Colonic mucosa (tissue), 4 donors: ENCODE measurements around the gene SPEG. TPM values are rescaled to one million over a fixed set of nuclear protein-coding genes. Genes with fewer than 3 reads are reported as not detected.

Experiments
- DNase-seq: peaks from one replicate; pipeline ENCODE4 v3.0.0-alpha.2; 2020
- H3K27ac ChIP-seq: fragments of 200-600 bp; one replicate; pipeline ENCODE4 v1.8.0; 2021
- H3K27me3 ChIP-seq: fragments of 200-600 bp; one replicate; pipeline ENCODE4 v1.8.0; 2021
- H3K36me3 ChIP-seq: fragments of 200-600 bp; one replicate; pipeline ENCODE4 v1.8.0; 2021
- H3K4me1 ChIP-seq: fragments of 200-600 bp; one replicate; pipeline ENCODE4 v1.8.0; 2021; ENCODE audit warnings: mild to moderate bottlenecking
- H3K4me3 ChIP-seq: fragments of 200-600 bp; one replicate; pipeline ENCODE4 v1.8.0; 2021
- H3K9ac ChIP-seq, 2 donors: one replicate each; pipeline ENCODE4 v1.7.0; 2013; ENCODE audit warnings: control low read depth in 2 of 2, low read depth in 2 of 2, low read length in 2 of 2
- H3K9me3 ChIP-seq: fragments of 200-600 bp; one replicate; pipeline ENCODE4 v1.8.0; 2021
- intact Hi-C: fragments of 100-400 bp; cut with DNase I; formaldehyde crosslinking; loops from one replicate; pipeline ENCODE4 v1.14.1; 2022
- total RNA-seq, 2 donors: library from RNA; stranded (reverse); fragmentation: NEBNext Ultra II Directional in 1 of 2; extraction: Animal tissue kit (Norgen Biotek cat#: 25700) in 1 of 2; gene quantifications; one replicate each; pipeline ENCODE4 v1.2.1, GENCODE V29; 2021
- TF ChIP-seq, protein P1 (sequence below): fragments of 200-600 bp; IDR thresholded peaks from one replicate; pipeline ENCODE4 v1.8.0; 2022; ENCODE audit warnings: antibody characterized with exemption, mild to moderate bottlenecking
- donor health status: healthy.
- donor health status: DM: no; HTN: no; CAD: no.
- donor health status: DM: no; HTN: no; CAD: no.

Gene SPEG
- total RNA-seq, 2 donors from 2014 or later, result 6.2 to 19.3 TPM

GRCh38 chr2:219440388-219441256 is 6.0 kb downstream of the SPEG start:
- H3K27me3 ChIP-seq, result peaks cover 28% of the 10 kb centered on the region
- intact Hi-C loops, result no loop called here
- H3K36me3 ChIP-seq, result no peaks in the 10 kb centered on the region
- no peaks in the 10 kb centered on the region for H3K4me1 ChIP-seq
- no peak overlapping the region for H3K9ac ChIP-seq
- no peak overlapping the region for H3K4me3 ChIP-seq
- peak overlapping the region; percentile 44 for H3K27ac ChIP-seq
- TF ChIP-seq, protein P1, sequence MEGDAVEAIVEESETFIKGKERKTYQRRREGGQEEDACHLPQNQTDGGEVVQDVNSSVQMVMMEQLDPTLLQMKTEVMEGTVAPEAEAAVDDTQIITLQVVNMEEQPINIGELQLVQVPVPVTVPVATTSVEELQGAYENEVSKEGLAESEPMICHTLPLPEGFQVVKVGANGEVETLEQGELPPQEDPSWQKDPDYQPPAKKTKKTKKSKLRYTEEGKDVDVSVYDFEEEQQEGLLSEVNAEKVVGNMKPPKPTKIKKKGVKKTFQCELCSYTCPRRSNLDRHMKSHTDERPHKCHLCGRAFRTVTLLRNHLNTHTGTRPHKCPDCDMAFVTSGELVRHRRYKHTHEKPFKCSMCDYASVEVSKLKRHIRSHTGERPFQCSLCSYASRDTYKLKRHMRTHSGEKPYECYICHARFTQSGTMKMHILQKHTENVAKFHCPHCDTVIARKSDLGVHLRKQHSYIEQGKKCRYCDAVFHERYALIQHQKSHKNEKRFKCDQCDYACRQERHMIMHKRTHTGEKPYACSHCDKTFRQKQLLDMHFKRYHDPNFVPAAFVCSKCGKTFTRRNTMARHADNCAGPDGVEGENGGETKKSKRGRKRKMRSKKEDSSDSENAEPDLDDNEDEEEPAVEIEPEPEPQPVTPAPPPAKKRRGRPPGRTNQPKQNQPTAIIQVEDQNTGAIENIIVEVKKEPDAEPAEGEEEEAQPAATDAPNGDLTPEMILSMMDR, result no peak
- no peak for DNase-seq
- H3K9me3 ChIP-seq, result no peaks in the 10 kb centered on the region

GRCh38 chr2:219441451-219442255 is 7.0 kb downstream of the SPEG start:
- no peak for DNase-seq
- peak overlapping the region; percentile 25 for H3K4me3 ChIP-seq
- TF ChIP-seq, protein P1, result no peak
- H3K9me3 ChIP-seq, result no peaks in the 10 kb centered on the region
- intact Hi-C loops, result no loop called here
- peak overlapping the region; percentile 44 for H3K27ac ChIP-seq
- peak overlapping the region in 1 of 2 donors; percentile 56 for H3K9ac ChIP-seq
- H3K36me3 ChIP-seq, result no peaks in the 10 kb centered on the region
- H3K4me1 ChIP-seq, result no peaks in the 10 kb centered on the region
- peaks cover 25% of the 10 kb centered on the region for H3K27me3 ChIP-seq

DNA sequence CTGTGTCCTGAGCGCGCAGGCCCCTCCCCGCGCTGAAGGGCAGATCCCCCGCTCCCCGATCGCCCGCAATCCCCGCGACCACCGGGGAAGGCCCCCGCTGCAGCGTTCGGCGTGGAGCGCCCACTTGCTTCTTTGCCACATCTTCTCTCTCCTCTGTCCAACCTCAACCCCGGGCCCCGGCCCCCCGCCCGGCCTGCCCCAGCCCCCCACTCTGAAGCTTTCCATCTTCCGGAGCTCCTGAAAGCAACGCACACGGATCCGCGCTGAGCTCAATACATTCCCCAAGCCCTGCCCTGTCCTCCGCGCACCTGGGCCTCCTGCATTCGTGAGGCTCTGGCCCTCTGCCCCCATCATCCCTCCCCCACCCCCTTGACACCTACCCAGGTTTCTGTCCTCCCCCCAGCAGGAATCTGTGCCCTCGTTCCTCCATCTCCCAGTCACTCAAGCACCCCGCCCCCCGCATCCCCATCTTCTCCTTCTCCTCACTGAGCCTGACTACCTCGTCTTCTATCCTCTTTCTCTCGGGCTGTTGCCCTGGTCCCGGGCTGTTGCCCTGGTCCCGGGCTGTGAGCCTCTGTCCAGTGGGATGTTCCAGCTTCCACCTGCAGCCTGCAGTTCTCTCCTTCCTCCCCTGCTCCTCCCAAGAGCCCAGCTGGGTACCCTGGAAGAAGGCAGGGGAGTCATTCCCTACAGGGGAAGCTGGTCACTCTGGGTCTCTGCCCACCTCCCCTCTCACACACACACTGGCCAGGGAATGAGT is 7.8 kb downstream of the SPEG start:
- Histone ChIP-seq H3K4me1 (no peaks in the 10 kb centered on the region), H3K27ac (no peak overlapping the region), H3K4me3 (peak overlapping the region; percentile 25), H3K9ac (no peak overlapping the region), H3K27me3 (peaks cover 27% of the 10 kb centered on the region), H3K9me3 (no peaks in the 10 kb centered on the region), H3K36me3 (no peaks in the 10 kb centered on the region)
- TF ChIP-seq, protein P1, result no peak
- intact Hi-C loops, result no loop called here
- DNase-seq, result no peak

DNA sequence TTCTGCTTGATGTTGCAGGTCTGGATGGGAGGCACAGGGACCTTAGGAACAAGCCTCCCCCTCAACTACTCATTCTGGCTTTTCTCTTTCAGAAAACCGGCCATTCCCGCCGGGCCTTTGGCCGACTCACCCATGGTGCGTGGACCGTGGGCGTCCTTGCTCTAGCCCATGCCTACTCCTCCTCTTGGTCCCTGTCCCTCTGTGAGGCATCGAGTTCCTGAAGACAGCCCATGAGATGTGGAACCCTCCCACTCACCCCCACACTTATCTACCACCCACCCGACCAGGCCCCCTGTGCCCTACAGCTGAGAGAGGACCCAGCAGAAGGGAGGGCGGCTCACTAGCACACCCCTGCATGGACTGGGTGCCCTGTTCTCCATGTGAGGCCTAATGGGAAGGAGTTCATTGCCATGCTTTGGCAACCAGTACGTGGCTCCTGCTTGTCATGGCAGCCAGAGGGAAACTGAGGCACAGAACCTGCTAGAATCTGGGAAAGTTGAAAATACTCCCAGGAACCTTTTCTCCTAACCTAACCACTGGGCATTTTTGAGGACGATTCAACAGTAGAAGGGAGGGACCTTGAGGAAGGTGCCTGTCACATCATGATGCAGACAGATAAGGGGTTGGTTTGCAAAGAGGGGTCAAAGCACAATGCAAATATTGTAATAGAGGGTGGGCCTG is 8.5 kb downstream of the SPEG start:
- Histone ChIP-seq H3K9me3 (no peaks in the 10 kb centered on the region), H3K36me3 (no peaks in the 10 kb centered on the region), H3K4me3 (no peak overlapping the region), H3K4me1 (no peaks in the 10 kb centered on the region), H3K27me3 (peaks cover 34% of the 10 kb centered on the region), H3K9ac (no peak overlapping the region), H3K27ac (no peak overlapping the region)
- TF ChIP-seq, protein P1, result no peak
- DNase-seq, result no peak
- intact Hi-C loops, result no loop called here

- Histone ChIP-seq H3K36me3 (no peaks in the 10 kb centered on the region), H3K9ac (no peak overlapping the region), H3K27me3 (peaks cover 40% of the 10 kb centered on the region), H3K9me3 (no peaks in the 10 kb centered on the region), H3K27ac (no peak overlapping the region), H3K4me3 (no peak overlapping the region), H3K4me1 (no peaks in the 10 kb centered on the region)
- intact Hi-C loops, result no loop called here
- DNase-seq, result no peak
- TF ChIP-seq, protein P1, result no peak
These were observed 9.0 kb downstream of the SPEG start for GRCh38 chr2:219443697-219444023.
